ENCODE data around the gene SRGAP2B.
"Not testable (repeated sequence)": the region's sequence is repeated elsewhere in the genome, so short reads cannot be mapped to it uniquely, and the experiment has no call there.

The SRGAP2B gene

GRCh38 chr1:144900841-144901240, 194.3 kb downstream of the SRGAP2B start:
- DNase-seq (ENCODE audit: low read depth in 2 of 2): not testable (repeated sequence)

- DNase-seq (ENCODE audit: low read depth in 2 of 2): not testable (repeated sequence)
Measured at GRCh38 chr1:144894454-144895201, 200.5 kb downstream of the SRGAP2B start.

- not testable (repeated sequence) for DNase-seq (ENCODE audit: low read depth in 2 of 2)
Measured at GRCh38 chr1:144893710-144894438, 201.3 kb downstream of the SRGAP2B start.

GRCh38 chr1:144893062-144893461, 202.1 kb downstream of the SRGAP2B start:
- not testable (repeated sequence) for DNase-seq (ENCODE audit: low read depth in 2 of 2)

- not testable (repeated sequence) for DNase-seq (ENCODE audit: low read depth in 2 of 2)
Measured at GRCh38 chr1:144889450-144890115, 205.5 kb downstream of the SRGAP2B start.

GRCh38 chr1:144883022-144883421, 212.1 kb downstream of the SRGAP2B start:
- DNase-seq (ENCODE audit: low read depth in 2 of 2): peak in 1 of 2 donors; percentile 5

- not testable (repeated sequence) for DNase-seq (ENCODE audit: low read depth in 2 of 2)
Measured at GRCh38 chr1:144882343-144882742, 212.8 kb downstream of the SRGAP2B start.

- not testable (repeated sequence) for DNase-seq (ENCODE audit: low read depth in 2 of 2)
Measured at GRCh38 chr1:144858607-144859006, 236.5 kb downstream of the SRGAP2B start.

Data from stimulated activated CD8-positive, alpha-beta memory T cell treated with anti-CD3 and anti-CD28 coated beads, Interleukin-15, amount 100 ng/mL, for 4 hours (primary cell).